Transverse colon (tissue), 3 donors: ENCODE data around the gene PKIB.

Experiments used
- EP300 ChIP-seq: sonication (generic); formaldehyde crosslinking; IDR thresholded peaks from one replicate; pipeline ENCODE4 v1.6.1; 2017; ENCODE audit warnings: antibody characterized with exemption, low read depth
- POLR2A ChIP-seq: fragments of 450-650 bp; IDR thresholded peaks from one replicate; pipeline ENCODE4 v1.6.1; 2016; ENCODE audit warnings: antibody characterized with exemption, mild to moderate bottlenecking, moderate library complexity
- TF ChIP-seq, protein P1 (sequence below), 5 experiments: fragments of 200-600 bp in 3 of 5; fragments of 450-650 bp in 2 of 5; sonication (generic) in 3 of 5; IDR thresholded peaks; 1 replicate in 2 of 5; 2 replicates in 3 of 5; pipeline ENCODE4 v1.5.1; 2016 to 2017; ENCODE audit warnings: antibody characterized with exemption in 5 of 5, inconsistent platforms in 3 of 5, mild to moderate bottlenecking in 2 of 5, moderate library complexity in 1 of 5

DNA sequence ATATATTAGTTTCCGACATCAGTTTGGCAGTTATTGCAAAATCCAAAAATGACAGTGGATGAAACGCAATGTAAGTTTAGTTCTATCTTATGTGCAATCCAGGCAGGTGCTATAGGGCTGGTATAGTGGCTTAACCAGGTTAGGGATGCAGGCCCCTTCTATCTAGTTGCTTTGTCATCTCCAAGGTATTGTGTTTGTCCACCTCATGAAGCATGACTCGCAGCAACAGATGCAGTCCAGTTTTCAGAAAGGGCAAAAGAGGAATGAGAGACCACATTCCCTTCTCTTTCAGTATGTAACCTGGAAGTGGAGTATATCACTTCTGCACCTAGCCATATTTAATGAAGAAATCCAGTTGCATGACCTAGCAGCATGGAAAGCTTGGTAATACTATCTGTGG is 59.7 kb downstream of the PKIB start:
- TF ChIP-seq EP300 (no peak), POLR2A (no peak)
- TF ChIP-seq, protein P1, sequence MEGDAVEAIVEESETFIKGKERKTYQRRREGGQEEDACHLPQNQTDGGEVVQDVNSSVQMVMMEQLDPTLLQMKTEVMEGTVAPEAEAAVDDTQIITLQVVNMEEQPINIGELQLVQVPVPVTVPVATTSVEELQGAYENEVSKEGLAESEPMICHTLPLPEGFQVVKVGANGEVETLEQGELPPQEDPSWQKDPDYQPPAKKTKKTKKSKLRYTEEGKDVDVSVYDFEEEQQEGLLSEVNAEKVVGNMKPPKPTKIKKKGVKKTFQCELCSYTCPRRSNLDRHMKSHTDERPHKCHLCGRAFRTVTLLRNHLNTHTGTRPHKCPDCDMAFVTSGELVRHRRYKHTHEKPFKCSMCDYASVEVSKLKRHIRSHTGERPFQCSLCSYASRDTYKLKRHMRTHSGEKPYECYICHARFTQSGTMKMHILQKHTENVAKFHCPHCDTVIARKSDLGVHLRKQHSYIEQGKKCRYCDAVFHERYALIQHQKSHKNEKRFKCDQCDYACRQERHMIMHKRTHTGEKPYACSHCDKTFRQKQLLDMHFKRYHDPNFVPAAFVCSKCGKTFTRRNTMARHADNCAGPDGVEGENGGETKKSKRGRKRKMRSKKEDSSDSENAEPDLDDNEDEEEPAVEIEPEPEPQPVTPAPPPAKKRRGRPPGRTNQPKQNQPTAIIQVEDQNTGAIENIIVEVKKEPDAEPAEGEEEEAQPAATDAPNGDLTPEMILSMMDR (IDR thresholded peaks at IDR 0.05) = no peak
